Suprapubic skin (tissue), 4 donors: Measurements from ENCODE around the gene TRPV6. TPM values are rescaled to one million over a fixed set of nuclear protein-coding genes. Genes with fewer than 3 reads are reported as not detected.

Source experiments
- DNase-seq, 2 donors: peaks; one replicate each; pipeline ENCODE4 v3.0.0-alpha.2; 2019; ENCODE audit warnings: low spot score in 2 of 2
- H3K27ac ChIP-seq: fragments of 200-600 bp; sonication (generic); one replicate; pipeline ENCODE4 v1.5.1; 2019
- H3K27me3 ChIP-seq: fragments of 200-600 bp; sonication (generic); one replicate; pipeline ENCODE4 v1.5.1; 2019
- H3K36me3 ChIP-seq: fragments of 200-600 bp; sonication (generic); one replicate; pipeline ENCODE4 v1.5.1; 2019
- H3K4me1 ChIP-seq: fragments of 200-600 bp; sonication (generic); one replicate; pipeline ENCODE4 v1.5.1; 2019
- H3K4me3 ChIP-seq: fragments of 200-600 bp; sonication (generic); one replicate; pipeline ENCODE4 v1.5.1; 2019; ENCODE audit warnings: mild to moderate bottlenecking
- H3K9me3 ChIP-seq: fragments of 200-600 bp; sonication (generic); one replicate; pipeline ENCODE4 v1.5.1; 2019
- EP300 ChIP-seq: sonication (generic); formaldehyde crosslinking; IDR thresholded peaks from one replicate; pipeline ENCODE4 v1.6.1; 2017; ENCODE audit warnings: antibody characterized with exemption
- POLR2A ChIP-seq, 2 donors: fragments of 450-650 bp; IDR thresholded peaks; one replicate each; pipeline ENCODE4 v1.6.1; 2017; ENCODE audit warnings: antibody characterized with exemption in 2 of 2, mild to moderate bottlenecking in 2 of 2, moderate library complexity in 2 of 2
- POLR2AphosphoS5 ChIP-seq, 3 donors: sonication (generic); formaldehyde crosslinking; IDR thresholded peaks; one replicate each; pipeline ENCODE4 v1.6.1; 2017; ENCODE audit warnings: antibody characterized with exemption in 3 of 3
- WGBS: methylation state at CpG from one replicate; pipeline ENCODE4 v1.1.5; 2018; 5-methylcytosine and 5-hydroxymethylcytosine counted together
- total RNA-seq, 4 donors: library from RNA; depleted of rRNA; stranded (reverse); fragments of >200 nt; gene quantifications; one replicate each; pipeline ENCODE4 v1.1.0, GENCODE V29; 2016
- TF ChIP-seq, protein P1 (sequence below), 2 donors: fragments of 200-600 bp in 1 of 2; fragments of 450-650 bp in 1 of 2; sonication (generic) in 1 of 2; IDR thresholded peaks; one replicate each; pipeline ENCODE4 v1.5.1; 2016 to 2019; ENCODE audit warnings: antibody characterized with exemption in 2 of 2, mild to moderate bottlenecking in 1 of 2, moderate library complexity in 1 of 2

TRPV6 gene
- total RNA-seq, 4 donors from 2014 or later, result 7.5 to 34.8 (median 15.0) TPM

- Histone ChIP-seq H3K9me3 (no peaks in the 10 kb centered on the region), H3K27ac (no peak overlapping the region), H3K36me3 (peaks cover 40% of the 10 kb centered on the region), H3K4me3 (no peak overlapping the region), H3K4me1 (no peaks in the 10 kb centered on the region), H3K27me3 (peaks cover 4% of the 10 kb centered on the region)
- DNase-seq, result peak in 1 of 2 donors; percentile 72
- 91% methylated on average over 13 of the region's 15 CpGs for WGBS
- no peak for TF ChIP-seq POLR2A (IDR thresholded peaks at IDR 0.05)
- TF ChIP-seq, protein P1, sequence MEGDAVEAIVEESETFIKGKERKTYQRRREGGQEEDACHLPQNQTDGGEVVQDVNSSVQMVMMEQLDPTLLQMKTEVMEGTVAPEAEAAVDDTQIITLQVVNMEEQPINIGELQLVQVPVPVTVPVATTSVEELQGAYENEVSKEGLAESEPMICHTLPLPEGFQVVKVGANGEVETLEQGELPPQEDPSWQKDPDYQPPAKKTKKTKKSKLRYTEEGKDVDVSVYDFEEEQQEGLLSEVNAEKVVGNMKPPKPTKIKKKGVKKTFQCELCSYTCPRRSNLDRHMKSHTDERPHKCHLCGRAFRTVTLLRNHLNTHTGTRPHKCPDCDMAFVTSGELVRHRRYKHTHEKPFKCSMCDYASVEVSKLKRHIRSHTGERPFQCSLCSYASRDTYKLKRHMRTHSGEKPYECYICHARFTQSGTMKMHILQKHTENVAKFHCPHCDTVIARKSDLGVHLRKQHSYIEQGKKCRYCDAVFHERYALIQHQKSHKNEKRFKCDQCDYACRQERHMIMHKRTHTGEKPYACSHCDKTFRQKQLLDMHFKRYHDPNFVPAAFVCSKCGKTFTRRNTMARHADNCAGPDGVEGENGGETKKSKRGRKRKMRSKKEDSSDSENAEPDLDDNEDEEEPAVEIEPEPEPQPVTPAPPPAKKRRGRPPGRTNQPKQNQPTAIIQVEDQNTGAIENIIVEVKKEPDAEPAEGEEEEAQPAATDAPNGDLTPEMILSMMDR (IDR thresholded peaks at IDR 0.05), result no peak
- no peak for TF ChIP-seq EP300
- no peak for TF ChIP-seq POLR2AphosphoS5 (IDR thresholded peaks at IDR 0.05)
These were observed 13.4 kb downstream of the TRPV6 start for GRCh38 chr7:142872106-142872675.

DNA sequence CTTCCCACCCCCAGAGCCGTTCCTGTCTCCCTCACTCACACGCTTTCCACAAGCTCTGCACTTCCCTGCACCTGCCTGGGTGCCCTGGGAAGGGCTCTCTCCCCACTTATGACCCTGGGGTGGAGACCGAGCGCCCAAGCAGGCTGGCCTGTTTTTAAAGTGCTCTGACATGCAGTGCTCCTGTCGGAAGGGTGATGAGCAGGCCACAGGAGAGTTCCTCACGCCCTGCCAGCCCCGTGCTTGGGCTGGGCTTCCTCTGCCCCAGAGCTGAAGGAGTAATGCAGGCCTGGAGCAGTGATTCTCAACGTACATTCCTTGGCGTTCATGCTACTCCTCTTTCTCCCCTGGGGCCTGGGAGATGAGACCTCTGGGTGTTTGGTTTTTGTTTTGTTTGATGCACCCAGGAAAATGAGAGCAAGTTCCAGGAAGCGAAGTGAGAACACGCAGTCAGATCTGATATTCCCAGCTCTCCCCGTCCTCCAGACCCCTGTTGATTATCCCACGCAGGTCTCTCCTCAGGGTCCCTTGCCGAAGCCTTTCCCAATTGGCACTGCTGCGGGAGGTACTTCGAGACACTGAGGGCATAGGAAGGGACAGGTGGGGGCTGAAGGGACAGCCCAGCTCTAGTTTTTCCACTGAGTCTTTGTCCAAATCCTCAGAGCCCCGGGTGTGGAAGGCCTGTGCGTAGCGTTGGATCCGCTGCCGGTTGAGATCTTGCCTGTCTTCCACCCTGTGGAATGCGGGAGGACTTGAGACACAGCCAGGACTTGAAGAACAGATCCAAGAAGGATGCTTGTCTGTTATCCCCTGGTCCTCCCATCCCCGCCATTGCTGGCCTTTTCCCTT lies 14.1 kb downstream of the TRPV6 start:
- Histone ChIP-seq H3K27ac (no peak overlapping the region), H3K36me3 (peaks cover 42% of the 10 kb centered on the region), H3K9me3 (no peaks in the 10 kb centered on the region), H3K4me1 (no peaks in the 10 kb centered on the region), H3K27me3 (no peaks in the 10 kb centered on the region), H3K4me3 (no peak overlapping the region)
- WGBS, result 68% methylated on average over 23 of the region's 23 CpGs
- no peak for TF ChIP-seq POLR2AphosphoS5 (IDR thresholded peaks at IDR 0.05)
- TF ChIP-seq POLR2A (IDR thresholded peaks at IDR 0.05), result no peak
- TF ChIP-seq, protein P1 (IDR thresholded peaks at IDR 0.05), result no peak
- TF ChIP-seq EP300, result no peak
- no peak for DNase-seq

DNA sequence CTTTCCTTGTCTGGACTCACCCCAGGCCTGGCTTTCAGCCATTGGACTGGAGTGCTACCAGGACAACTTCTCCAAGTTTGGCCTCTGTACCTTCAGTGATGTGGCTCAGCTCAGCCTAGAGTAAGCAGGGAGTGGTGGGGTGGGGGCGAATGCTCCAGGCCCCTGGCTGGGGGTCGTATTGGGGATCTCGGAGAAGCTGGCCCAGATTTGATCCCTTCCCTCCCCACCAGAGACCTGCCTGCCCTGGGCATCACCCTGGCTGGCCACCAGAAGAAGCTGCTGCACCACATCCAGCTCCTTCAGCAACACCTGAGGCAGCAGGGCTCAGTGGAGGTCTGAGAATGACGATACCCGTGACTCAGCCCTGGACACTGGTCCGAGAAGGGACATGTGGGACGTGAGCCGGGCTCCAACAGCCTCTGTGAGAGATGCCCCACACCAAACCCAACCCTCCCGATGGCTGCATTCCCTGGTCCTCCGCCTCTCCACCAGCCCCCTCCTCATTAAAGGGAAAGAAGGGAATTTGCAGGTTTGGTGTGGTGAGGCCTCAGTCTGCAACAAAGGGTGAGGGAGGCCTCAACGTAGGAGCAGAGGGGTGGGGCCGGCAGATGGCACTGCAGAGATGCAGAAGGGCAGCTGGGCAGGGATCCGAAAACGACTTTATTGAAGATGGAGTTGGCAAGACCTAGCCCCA lies 14.8 kb downstream of the TRPV6 start:
- H3K27me3 ChIP-seq, result no peaks in the 10 kb centered on the region
- no peak overlapping the region for H3K4me3 ChIP-seq
- H3K4me1 ChIP-seq, result peaks cover 2% of the 10 kb centered on the region
- no peak for TF ChIP-seq EP300
- TF ChIP-seq POLR2A (IDR thresholded peaks at IDR 0.05), result no peak
- WGBS, result 87% methylated on average over 14 of the region's 14 CpGs
- H3K36me3 ChIP-seq, result peaks cover 42% of the 10 kb centered on the region
- no peaks in the 10 kb centered on the region for H3K9me3 ChIP-seq
- DNase-seq, result no peak
- no peak overlapping the region for H3K27ac ChIP-seq

GRCh38 chr7:142870147-142870559 lies 15.4 kb downstream of the TRPV6 start:
- Histone ChIP-seq H3K4me1 (peaks cover 8% of the 10 kb centered on the region), H3K36me3 (peaks cover 42% of the 10 kb centered on the region), H3K9me3 (no peaks in the 10 kb centered on the region), H3K27me3 (no peaks in the 10 kb centered on the region), H3K4me3 (no peak overlapping the region), H3K27ac (no peak overlapping the region)
- DNase-seq, result peak in 1 of 2 donors; percentile 63
- TF ChIP-seq POLR2A (IDR thresholded peaks at IDR 0.05) (no peak), EP300 (no peak), POLR2AphosphoS5 (IDR thresholded peaks at IDR 0.05) (no peak)
- TF ChIP-seq, protein P1 (IDR thresholded peaks at IDR 0.05), result no peak
- 78% methylated on average over 8 of the region's 8 CpGs for WGBS

- Histone ChIP-seq H3K9me3 (no peaks in the 10 kb centered on the region), H3K27ac (no peak overlapping the region), H3K4me1 (peaks cover 15% of the 10 kb centered on the region), H3K27me3 (no peaks in the 10 kb centered on the region), H3K4me3 (no peak overlapping the region), H3K36me3 (peaks cover 45% of the 10 kb centered on the region)
- WGBS, result 82% methylated on average over 2 of the region's 2 CpGs
- no peak for TF ChIP-seq POLR2A (IDR thresholded peaks at IDR 0.05)
- no peak for TF ChIP-seq POLR2AphosphoS5 (IDR thresholded peaks at IDR 0.05)
- TF ChIP-seq, protein P1 (IDR thresholded peaks at IDR 0.05), result no peak
- DNase-seq, result no peak
These were observed 16.1 kb downstream of the TRPV6 start for GRCh38 chr7:142869434-142869833.
